GM21737 (cell line): ENCODE results near the gene ANXA11.

Experiments
- ATAC-seq: cut with Tn5 transposase; IDR thresholded peaks from one replicate; pipeline ENCODE4 v1.9.1; 2021; ENCODE audit warnings: mild to moderate bottlenecking, moderate library complexity; ENCODE audit not compliant: unreplicated experiment

The ANXA11 gene

GRCh38 chr10:80191589-80192270 lies 13.6 kb downstream of the ANXA11 start:
- ATAC-seq, result no peak

GRCh38 chr10:80188713-80189112 lies 16.6 kb downstream of the ANXA11 start:
- ATAC-seq, result no peak

GRCh38 chr10:80187465-80188409 lies 17.6 kb downstream of the ANXA11 start:
- peak; percentile 89 for ATAC-seq

GRCh38 chr10:80187060-80187459 lies 18.3 kb downstream of the ANXA11 start:
- no peak for ATAC-seq

GRCh38 chr10:80186364-80187012 lies 18.8 kb downstream of the ANXA11 start:
- ATAC-seq, result no peak

- no peak for ATAC-seq
Measured at GRCh38 chr10:80185578-80186299, 19.6 kb downstream of the ANXA11 start.

- no peak for ATAC-seq
Measured at GRCh38 chr10:80184291-80184690, 21.0 kb downstream of the ANXA11 start.

- no peak for ATAC-seq
Measured at GRCh38 chr10:80183436-80183835, 21.9 kb downstream of the ANXA11 start.

- ATAC-seq, result no peak
Measured at GRCh38 chr10:80182986-80183385, 22.4 kb downstream of the ANXA11 start.

GRCh38 chr10:80177781-80178636 lies 27.3 kb downstream of the ANXA11 start:
- no peak for ATAC-seq

GRCh38 chr10:80176526-80176925 lies 28.8 kb downstream of the ANXA11 start:
- ATAC-seq, result no peak

- ATAC-seq, result no peak
Measured at GRCh38 chr10:80174641-80175395, 30.5 kb downstream of the ANXA11 start.

- no peak for ATAC-seq
Measured at GRCh38 chr10:80173466-80173865, 31.9 kb downstream of the ANXA11 start.

GRCh38 chr10:80172896-80173295 lies 32.4 kb downstream of the ANXA11 start:
- ATAC-seq, result no peak

GRCh38 chr10:80171248-80171660 lies 34.1 kb downstream of the ANXA11 start:
- no peak for ATAC-seq

- ATAC-seq, result no peak
Measured at GRCh38 chr10:80170641-80171040, 34.7 kb downstream of the ANXA11 start.

GRCh38 chr10:80170026-80170425 lies 35.3 kb downstream of the ANXA11 start:
- no peak for ATAC-seq

GRCh38 chr10:80168679-80169380 lies 36.5 kb downstream of the ANXA11 start:
- ATAC-seq, result no peak

GRCh38 chr10:80168162-80168511 lies 37.2 kb downstream of the ANXA11 start:
- ATAC-seq, result no peak
